HEK293 (cell line): Measurements from ENCODE around the gene TOM1L2.

Source experiments
- ATF2 ChIP-seq: fragments of 450-650 bp; formaldehyde crosslinking; IDR thresholded peaks from 2 replicates; pipeline ENCODE4 v1.5.1; 2016; ENCODE audit warnings: missing biosample characterization, missing genetic modification characterization, low read depth
- CTCF ChIP-seq: fragments of 450-650 bp; formaldehyde crosslinking; IDR thresholded peaks from 2 replicates; pipeline ENCODE4 v1.5.1; 2016; ENCODE audit warnings: missing biosample characterization, missing genetic modification characterization
- EGR2 ChIP-seq: fragments of 450-650 bp; formaldehyde crosslinking; IDR thresholded peaks from 2 replicates; pipeline ENCODE4 v1.5.1; 2016; ENCODE audit warnings: low read depth, missing biosample characterization, missing genetic modification characterization
- MZF1 ChIP-seq: fragments of 450-650 bp; formaldehyde crosslinking; IDR thresholded peaks from 2 replicates; pipeline ENCODE4 v1.5.1; 2017; ENCODE audit warnings: missing biosample characterization, missing genetic modification characterization, borderline replicate concordance
- OSR2 ChIP-seq: fragments of 450-650 bp; formaldehyde crosslinking; IDR thresholded peaks from 2 replicates; pipeline ENCODE4 v1.5.1; 2016; ENCODE audit warnings: missing biosample characterization, missing genetic modification characterization
- PBX3 ChIP-seq: sonication (generic); formaldehyde crosslinking; IDR thresholded peaks from 2 replicates; pipeline ENCODE4 v1.8.1; 2022; ENCODE audit warnings: mild to moderate bottlenecking, moderate library complexity, missing genetic modification reagents
- YY2 ChIP-seq: fragments of 450-650 bp; formaldehyde crosslinking; IDR thresholded peaks from 2 replicates; pipeline ENCODE4 v1.5.1; 2016; ENCODE audit warnings: missing biosample characterization, missing genetic modification characterization
- ZFP41 ChIP-seq: fragments of 450-650 bp; formaldehyde crosslinking; IDR thresholded peaks from 2 replicates; pipeline ENCODE4 v1.5.1; 2016; ENCODE audit warnings: missing biosample characterization, missing genetic modification characterization, borderline replicate concordance
- ZNF214 ChIP-seq: fragments of 450-650 bp; formaldehyde crosslinking; IDR thresholded peaks from 2 replicates; pipeline ENCODE4 v1.5.1; 2017; ENCODE audit warnings: missing biosample characterization, mild to moderate bottlenecking, missing genetic modification characterization, borderline replicate concordance
- ZNF274 ChIP-seq, 2 experiments: fragments of 200-500 bp in 1 of 2; fragments of 450-650 bp in 1 of 2; sonication (Bioruptor generic) in 1 of 2; formaldehyde crosslinking in 1 of 2; IDR thresholded peaks; 2 replicates each; pipeline versions ENCODE4 v1.5.1 to v1.6.1; 2014 to 2016; ENCODE audit warnings: borderline replicate concordance in 1 of 2, inconsistent platforms in 1 of 2, low read length in 1 of 2, missing biosample characterization in 1 of 2, missing genetic modification characterization in 1 of 2
- ZNF571 ChIP-seq: fragments of 450-650 bp; formaldehyde crosslinking; IDR thresholded peaks from 2 replicates; pipeline ENCODE4 v1.5.0; 2017; ENCODE audit warnings: missing biosample characterization, missing genetic modification characterization
- ZNF596 ChIP-seq: fragments of 450-650 bp; IDR thresholded peaks from 2 replicates; pipeline ENCODE4 v1.5.0; 2018; ENCODE audit warnings: missing biosample characterization, mild to moderate bottlenecking, missing genetic modification characterization, moderate library complexity
- ZNF629 ChIP-seq: fragments of 450-650 bp; formaldehyde crosslinking; IDR thresholded peaks from 2 replicates; pipeline ENCODE4 v1.5.1; 2017; ENCODE audit warnings: missing biosample characterization, missing genetic modification characterization

GRCh38 chr17:18014006-18014405 lies 41.8 kb upstream of the TOM1L2 start:
- TF ChIP-seq CTCF (tag by site-specific recombination) (no peak), ZNF629 (tag by site-specific recombination) (no peak), ATF2 (tag by site-specific recombination) (no peak), EGR2 (tag by site-specific recombination) (no peak), ZNF214 (tag by site-specific recombination) (no peak), ZNF274 (IDR thresholded peaks at IDR 0.05; ENCODE audit: low read length) (no peak), ZNF274 (tag by site-specific recombination; IDR thresholded peaks at IDR 0.05; ENCODE audit: borderline replicate concordance) (no peak), ZNF571 (tag by site-specific recombination) (no peak), OSR2 (tag by site-specific recombination) (no peak), ZNF596 (tag by site-specific recombination) (no peak), MZF1 (no peak), YY2 (tag by site-specific recombination) (no peak), PBX3 (no peak), ZFP41 (tag by site-specific recombination) (no peak)
